Measurements from ENCODE around the gene UBE2QL1.

DNA sequence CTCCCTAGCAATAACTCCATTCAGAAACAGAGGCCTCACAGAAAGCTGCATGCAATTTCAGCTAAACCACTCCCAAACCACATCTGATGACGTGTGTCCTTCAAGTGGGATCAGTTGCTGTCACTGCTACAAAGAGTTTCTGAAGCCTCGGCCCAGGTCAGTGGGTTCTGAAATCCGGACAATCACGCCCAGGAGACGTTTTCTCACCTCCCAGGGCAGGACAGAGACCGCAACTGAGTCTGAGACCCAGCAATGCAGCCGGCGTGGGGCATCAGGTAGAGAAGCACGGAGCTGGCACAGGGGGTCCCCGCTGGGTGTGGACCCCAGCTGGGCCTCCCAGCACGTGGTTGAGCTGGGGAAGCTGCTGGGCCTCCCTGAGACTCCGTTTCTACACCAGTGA is 2.6 kb upstream of the UBE2QL1 start:
- TF ChIP-seq, protein P1, sequence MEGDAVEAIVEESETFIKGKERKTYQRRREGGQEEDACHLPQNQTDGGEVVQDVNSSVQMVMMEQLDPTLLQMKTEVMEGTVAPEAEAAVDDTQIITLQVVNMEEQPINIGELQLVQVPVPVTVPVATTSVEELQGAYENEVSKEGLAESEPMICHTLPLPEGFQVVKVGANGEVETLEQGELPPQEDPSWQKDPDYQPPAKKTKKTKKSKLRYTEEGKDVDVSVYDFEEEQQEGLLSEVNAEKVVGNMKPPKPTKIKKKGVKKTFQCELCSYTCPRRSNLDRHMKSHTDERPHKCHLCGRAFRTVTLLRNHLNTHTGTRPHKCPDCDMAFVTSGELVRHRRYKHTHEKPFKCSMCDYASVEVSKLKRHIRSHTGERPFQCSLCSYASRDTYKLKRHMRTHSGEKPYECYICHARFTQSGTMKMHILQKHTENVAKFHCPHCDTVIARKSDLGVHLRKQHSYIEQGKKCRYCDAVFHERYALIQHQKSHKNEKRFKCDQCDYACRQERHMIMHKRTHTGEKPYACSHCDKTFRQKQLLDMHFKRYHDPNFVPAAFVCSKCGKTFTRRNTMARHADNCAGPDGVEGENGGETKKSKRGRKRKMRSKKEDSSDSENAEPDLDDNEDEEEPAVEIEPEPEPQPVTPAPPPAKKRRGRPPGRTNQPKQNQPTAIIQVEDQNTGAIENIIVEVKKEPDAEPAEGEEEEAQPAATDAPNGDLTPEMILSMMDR (IDR thresholded peaks at IDR 0.05): no peak
- TF ChIP-seq CHD4 (IDR thresholded peaks at IDR 0.05; ENCODE audit: borderline replicate concordance): no peak
- TF ChIP-seq POLR2A (IDR thresholded peaks at IDR 0.05; ENCODE audit: low read length): no peak
- no peak for TF ChIP-seq ZFP36 (IDR thresholded peaks at IDR 0.05; ENCODE audit: borderline replicate concordance, partially characterized antibody)
- TF ChIP-seq, protein P2, sequence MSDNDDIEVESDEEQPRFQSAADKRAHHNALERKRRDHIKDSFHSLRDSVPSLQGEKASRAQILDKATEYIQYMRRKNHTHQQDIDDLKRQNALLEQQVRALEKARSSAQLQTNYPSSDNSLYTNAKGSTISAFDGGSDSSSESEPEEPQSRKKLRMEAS (IDR thresholded peaks at IDR 0.05): no peak
- TF ChIP-seq, protein P3, sequence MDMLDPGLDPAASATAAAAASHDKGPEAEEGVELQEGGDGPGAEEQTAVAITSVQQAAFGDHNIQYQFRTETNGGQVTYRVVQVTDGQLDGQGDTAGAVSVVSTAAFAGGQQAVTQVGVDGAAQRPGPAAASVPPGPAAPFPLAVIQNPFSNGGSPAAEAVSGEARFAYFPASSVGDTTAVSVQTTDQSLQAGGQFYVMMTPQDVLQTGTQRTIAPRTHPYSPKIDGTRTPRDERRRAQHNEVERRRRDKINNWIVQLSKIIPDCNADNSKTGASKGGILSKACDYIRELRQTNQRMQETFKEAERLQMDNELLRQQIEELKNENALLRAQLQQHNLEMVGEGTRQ (IDR thresholded peaks at IDR 0.05): no peak
